HUES6 (cell line): ENCODE results near the gene POU6F2.

ENCODE experiments used
- H3K27ac ChIP-seq: 2 replicates; pipeline ENCODE4 v1.7.0; 2013; ENCODE audit warnings: low read depth, mild to moderate bottlenecking, low read length, inconsistent platforms
- H3K27me3 ChIP-seq: 2 replicates; pipeline ENCODE4 v1.6.1; 2013; ENCODE audit warnings: low read length; ENCODE audit not compliant: control insufficient read depth, insufficient read depth
- H3K36me3 ChIP-seq: 2 replicates; pipeline ENCODE4 v1.6.1; 2013; ENCODE audit warnings: low read length; ENCODE audit not compliant: control insufficient read depth, insufficient read depth
- H3K4me1 ChIP-seq: 2 replicates; pipeline ENCODE4 v1.6.1; 2013; ENCODE audit warnings: low read length; ENCODE audit not compliant: control insufficient read depth, insufficient read depth
- H3K4me3 ChIP-seq: 2 replicates; pipeline ENCODE4 v1.5.1; 2013; ENCODE audit warnings: low read depth, low read length
- H3K9ac ChIP-seq: one replicate; pipeline ENCODE4 v1.6.1; 2013; ENCODE audit warnings: mild to moderate bottlenecking, low read length
- H3K9me3 ChIP-seq: 2 replicates; pipeline ENCODE4 v1.6.1; 2013; ENCODE audit warnings: low read depth, low read length; ENCODE audit not compliant: control insufficient read depth, insufficient read depth

The POU6F2 gene

GRCh38 chr7:39355664-39356063 lies 378.0 kb downstream of the POU6F2 start:
- no peaks in the 10 kb centered on the region for H3K36me3 ChIP-seq
- peaks cover 51% of the 10 kb centered on the region for H3K4me1 ChIP-seq
- no peaks in the 10 kb centered on the region for H3K27me3 ChIP-seq
- no peak overlapping the region for H3K9ac ChIP-seq
- H3K4me3 ChIP-seq, result no peak overlapping the region
- H3K27ac ChIP-seq, result no peak overlapping the region
- no peaks in the 10 kb centered on the region for H3K9me3 ChIP-seq

DNA sequence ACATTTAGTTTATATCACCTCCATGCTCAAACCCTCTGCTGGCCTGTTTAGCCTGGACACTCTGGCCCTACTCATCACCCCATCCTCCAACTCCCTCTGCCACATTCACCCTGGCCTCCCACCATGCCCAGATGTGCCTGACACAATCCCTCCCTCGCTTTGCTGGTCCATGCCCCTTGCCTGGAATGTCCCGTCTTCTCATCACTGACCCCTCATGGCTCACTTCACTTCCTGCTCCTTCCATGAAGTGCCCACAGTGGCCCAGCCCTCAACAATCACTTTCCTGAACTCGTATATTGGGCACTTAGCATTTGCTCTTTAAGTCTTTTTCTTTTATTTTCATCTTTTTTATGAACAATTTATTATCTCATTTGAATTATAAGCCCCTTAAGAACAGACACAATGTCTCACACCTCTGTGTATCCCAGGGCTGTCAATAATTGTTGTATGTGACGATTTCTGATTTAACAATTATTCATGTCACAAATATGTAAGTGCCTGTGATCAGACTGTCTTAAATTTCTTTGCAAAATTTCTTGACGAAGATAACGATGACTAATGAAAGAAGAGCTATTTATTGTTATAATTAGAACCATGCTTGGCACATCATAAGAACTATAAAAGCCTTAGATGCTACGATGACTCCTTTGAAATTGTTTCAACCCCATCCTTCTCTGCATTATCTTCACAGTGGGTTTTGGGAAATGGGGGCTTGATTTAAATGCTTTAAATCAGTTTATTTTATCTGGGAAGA lies 378.6 kb downstream of the POU6F2 start:
- Histone ChIP-seq H3K9ac (no peak overlapping the region), H3K4me3 (no peak overlapping the region), H3K27ac (no peak overlapping the region), H3K36me3 (no peaks in the 10 kb centered on the region), H3K9me3 (no peaks in the 10 kb centered on the region), H3K4me1 (peaks cover 49% of the 10 kb centered on the region), H3K27me3 (no peaks in the 10 kb centered on the region)

GRCh38 chr7:39357648-39358047 lies 379.9 kb downstream of the POU6F2 start:
- Histone ChIP-seq H3K36me3 (no peaks in the 10 kb centered on the region), H3K9ac (no peak overlapping the region), H3K4me1 (peaks cover 36% of the 10 kb centered on the region), H3K27ac (no peak overlapping the region), H3K4me3 (no peak overlapping the region), H3K27me3 (no peaks in the 10 kb centered on the region), H3K9me3 (no peaks in the 10 kb centered on the region)

- no peak overlapping the region for H3K9ac ChIP-seq
- H3K36me3 ChIP-seq, result no peaks in the 10 kb centered on the region
- peaks cover 12% of the 10 kb centered on the region for H3K4me1 ChIP-seq
- H3K27me3 ChIP-seq, result no peaks in the 10 kb centered on the region
- H3K27ac ChIP-seq, result no peak overlapping the region
- no peak overlapping the region for H3K4me3 ChIP-seq
- H3K9me3 ChIP-seq, result no peaks in the 10 kb centered on the region
These were observed 382.3 kb downstream of the POU6F2 start for GRCh38 chr7:39360038-39360437.

GRCh38 chr7:39360766-39361165 lies 383.1 kb downstream of the POU6F2 start:
- H3K4me3 ChIP-seq, result no peak overlapping the region

GRCh38 chr7:39365751-39366295 lies 388.1 kb downstream of the POU6F2 start:
- Histone ChIP-seq H3K27me3 (no peaks in the 10 kb centered on the region), H3K4me1 (peaks cover 2% of the 10 kb centered on the region; the same call in 1 of the 2 replicates), H3K27ac (no peak overlapping the region), H3K4me3 (no peak overlapping the region), H3K9me3 (peaks cover 8% of the 10 kb centered on the region; the same call in 1 of the 2 replicates), H3K36me3 (no peaks in the 10 kb centered on the region), H3K9ac (no peak overlapping the region)

More at GRCh38 chr7:39360766-39361165, 383.1 kb downstream of the POU6F2 start:
- Histone ChIP-seq H3K36me3 (no peaks in the 10 kb centered on the region), H3K27ac (no peak overlapping the region), H3K27me3 (no peaks in the 10 kb centered on the region), H3K4me1 (peaks cover 11% of the 10 kb centered on the region), H3K9ac (no peak overlapping the region), H3K9me3 (no peaks in the 10 kb centered on the region)

GRCh38 chr7:39367451-39367850 lies 389.7 kb downstream of the POU6F2 start:
- H3K27ac ChIP-seq, result no peak overlapping the region
- H3K4me3 ChIP-seq, result no peak overlapping the region
- H3K27me3 ChIP-seq, result no peaks in the 10 kb centered on the region
- H3K9me3 ChIP-seq, result peaks cover 8% of the 10 kb centered on the region; the same call in 1 of the 2 replicates
- H3K36me3 ChIP-seq, result no peaks in the 10 kb centered on the region
- H3K9ac ChIP-seq, result no peak overlapping the region
- no peaks in the 10 kb centered on the region for H3K4me1 ChIP-seq

GRCh38 chr7:39367943-39368342 lies 390.2 kb downstream of the POU6F2 start:
- Histone ChIP-seq H3K36me3 (no peaks in the 10 kb centered on the region), H3K4me3 (no peak overlapping the region), H3K4me1 (no peaks in the 10 kb centered on the region), H3K27me3 (no peaks in the 10 kb centered on the region), H3K27ac (no peak overlapping the region), H3K9me3 (peaks cover 8% of the 10 kb centered on the region; the same call in 1 of the 2 replicates), H3K9ac (no peak overlapping the region)

DNA sequence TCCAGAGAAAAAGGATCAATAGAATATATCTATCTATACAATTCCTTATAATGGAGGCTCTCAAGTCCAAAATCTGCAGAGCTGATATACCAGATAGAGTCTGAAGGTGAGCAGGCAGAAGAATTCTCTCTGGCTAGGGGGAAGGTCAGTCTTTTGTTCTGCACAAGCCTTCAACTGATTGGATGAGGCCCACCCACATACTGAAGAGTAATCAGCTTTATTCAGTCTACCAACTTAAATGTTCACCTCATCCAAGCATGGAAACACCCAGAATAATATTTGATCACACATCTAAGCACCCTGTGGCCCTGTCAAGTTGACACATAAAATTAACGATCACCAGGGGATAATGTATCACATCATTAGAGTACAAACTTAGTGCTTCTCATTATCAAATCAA lies 394.7 kb downstream of the POU6F2 start:
- H3K27ac ChIP-seq, result no peak overlapping the region
- peaks cover 8% of the 10 kb centered on the region; the same call in 1 of the 2 replicates for H3K9me3 ChIP-seq
- no peak overlapping the region for H3K4me3 ChIP-seq
- no peak overlapping the region for H3K9ac ChIP-seq
- H3K4me1 ChIP-seq, result 0 out of 2 replicates have a peak, but pooled peaks cover 4% of the 10 kb centered on the region
- no peaks in the 10 kb centered on the region for H3K27me3 ChIP-seq
- H3K36me3 ChIP-seq, result no peaks in the 10 kb centered on the region

DNA sequence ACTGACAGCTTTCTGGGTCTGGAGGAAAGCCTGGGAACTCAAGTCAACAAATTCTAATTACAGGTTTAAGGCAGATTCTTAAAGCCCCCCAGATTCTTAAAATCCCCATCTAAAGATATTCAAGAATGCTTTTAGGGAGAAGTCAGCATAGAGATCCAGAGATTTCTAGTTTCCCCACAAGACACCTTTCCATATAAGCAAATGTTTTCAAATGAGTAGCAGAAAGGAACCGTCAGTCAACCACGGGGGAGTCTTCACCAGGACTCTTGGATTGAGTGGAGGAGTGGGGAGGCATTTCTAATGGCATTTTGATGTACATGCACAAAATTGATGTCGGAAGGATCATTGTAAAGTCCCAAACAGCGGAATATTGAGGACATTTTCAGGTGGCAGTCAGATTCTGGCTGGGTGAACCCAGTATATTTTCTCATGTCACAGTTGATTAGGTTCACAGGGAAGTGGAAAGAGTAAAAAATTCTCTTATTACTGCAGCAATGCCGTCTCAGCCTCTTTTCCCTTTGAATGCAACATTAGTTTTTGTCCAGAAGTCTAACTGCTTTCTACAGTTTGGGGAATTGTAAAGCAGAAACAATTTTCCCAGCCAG lies 396.8 kb downstream of the POU6F2 start:
- H3K27ac ChIP-seq, result no peak overlapping the region
- peaks cover 8% of the 10 kb centered on the region; the same call in 1 of the 2 replicates for H3K9me3 ChIP-seq
- H3K9ac ChIP-seq, result no peak overlapping the region
- H3K36me3 ChIP-seq, result no peaks in the 10 kb centered on the region
- no peaks in the 10 kb centered on the region for H3K27me3 ChIP-seq
- H3K4me1 ChIP-seq, result 0 out of 2 replicates have a peak, but pooled peaks cover 4% of the 10 kb centered on the region
- H3K4me3 ChIP-seq, result no peak overlapping the region
